Small intestine (tissue), 7 donors: ENCODE data around the gene OLIG2. TPM values are rescaled to one million over a fixed set of nuclear protein-coding genes. Genes with fewer than 3 reads are reported as not detected.

Source experiments
- DNase-seq, 2 donors: peaks; one replicate each; pipeline versions ENCODE4 v3.0.0 to v3.0.0-alpha.2; 2013
- FAIRE-seq: peaks from 2 replicates; lab custom pipeline; 2012; peaks lifted over from hg19 to GRCh38; lab: Jason Lieb, UNC
- H3K27ac ChIP-seq, 3 donors: one replicate each; pipeline ENCODE4 v1.5.1; 2013; ENCODE audit warnings: low read length in 2 of 3, mild to moderate bottlenecking in 2 of 3, control low read depth in 1 of 3, inconsistent platforms in 1 of 3, low read depth in 1 of 3, moderate library complexity in 1 of 3
- H3K27me3 ChIP-seq, 3 donors: one replicate each; pipeline ENCODE4 v1.6.1; 2013; ENCODE audit warnings: low read length in 3 of 3, inconsistent platforms in 1 of 3; ENCODE audit not compliant: control insufficient read depth in 3 of 3, insufficient read depth in 3 of 3
- H3K36me3 ChIP-seq, 3 donors: one replicate each; pipeline ENCODE4 v1.6.1; 2013; ENCODE audit warnings: low read length in 3 of 3, inconsistent platforms in 1 of 3, low read depth in 1 of 3, mild to moderate bottlenecking in 1 of 3, moderate library complexity in 1 of 3; ENCODE audit not compliant: control insufficient read depth in 3 of 3, insufficient read depth in 2 of 3
- H3K4me1 ChIP-seq, 3 donors: one replicate each; pipeline ENCODE4 v1.6.1; 2013; ENCODE audit warnings: low read length in 2 of 3, inconsistent platforms in 1 of 3, low read depth in 1 of 3, mild to moderate bottlenecking in 1 of 3, moderate library complexity in 1 of 3; ENCODE audit not compliant: control insufficient read depth in 3 of 3, insufficient read depth in 2 of 3
- H3K4me3 ChIP-seq, 3 donors: one replicate each; pipeline ENCODE4 v1.5.1; 2013; ENCODE audit warnings: low read length in 3 of 3, control low read depth in 1 of 3, inconsistent platforms in 1 of 3, low read depth in 1 of 3, mild to moderate bottlenecking in 1 of 3, moderate library complexity in 1 of 3
- H3K9me3 ChIP-seq, 2 donors: one replicate each; pipeline ENCODE4 v1.6.1; 2013; ENCODE audit warnings: low read depth in 1 of 2, low read length in 1 of 2; ENCODE audit not compliant: control insufficient read depth in 2 of 2, insufficient read depth in 1 of 2
- WGBS, 3 donors: extraction: QIAGEN DNeasy Blood & Tissue Kit; methylation state at CpG; one replicate each; pipeline ENCODE4 v1.1.7; 2013; 5-methylcytosine and 5-hydroxymethylcytosine counted together
- polyA plus RNA-seq, 4 donors: library from polyadenylated mRNA; stranded (reverse) in 3 of 4; unstranded in 1 of 4; fragments of 200-250 nt in 3 of 4; fragments of 120-200 nt in 1 of 4; gene quantifications; one replicate each; pipeline versions ENCODE4 v1.2.1 to v1.2.3, GENCODE V29; 2013
- donor health status: healthy with polysubstance abuse.
- donor health status: control.
- donor health status: control.
- donor health status: Bipolar disorder and iron deficiency.
- donor health status: healthy.

The OLIG2 gene
- polyA plus RNA-seq, 4 donors = 0.01 TPM; not detected in 3

DNA sequence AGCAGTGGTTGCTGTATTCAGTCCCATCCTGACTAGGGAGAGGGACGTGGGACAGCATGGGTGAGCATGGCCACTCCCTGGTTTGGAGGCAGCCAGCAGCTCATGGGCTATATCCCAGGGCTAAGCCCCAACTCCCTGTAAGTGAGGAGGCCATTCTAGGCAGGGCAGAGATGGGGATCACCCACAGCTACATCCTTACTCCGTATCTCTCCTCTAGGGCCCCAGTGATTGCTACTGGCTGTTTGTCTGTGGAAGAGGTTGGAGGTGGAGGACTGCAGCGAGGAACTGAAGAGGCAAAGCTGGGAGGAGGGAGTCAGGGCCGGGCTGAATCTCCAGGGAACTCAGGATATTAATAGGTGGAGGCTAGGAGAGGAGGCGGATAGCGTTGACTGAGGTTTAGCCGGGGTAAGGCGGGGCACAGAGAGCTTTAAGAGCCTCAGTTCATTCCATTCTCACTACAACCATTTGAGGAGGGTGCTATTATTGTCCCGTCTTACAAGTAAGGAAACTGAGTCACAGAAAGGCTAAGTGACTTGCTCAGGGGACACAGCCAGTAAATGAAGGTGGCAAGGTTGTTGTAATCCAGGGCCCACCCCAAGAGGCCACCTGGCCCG lies 6.8 kb downstream of the OLIG2 start:
- FAIRE-seq (no peak), DNase-seq (no peak)
- no peaks in the 10 kb centered on the region for H3K9me3 ChIP-seq
- no peak overlapping the region for H3K4me3 ChIP-seq
- 24 to 31% (median 24%) methylated on average over 10 of the region's 10 CpGs for WGBS, 3 donors
- H3K36me3 ChIP-seq = no peaks in the 10 kb centered on the region
- no peaks in the 10 kb centered on the region for H3K4me1 ChIP-seq
- no peak overlapping the region for H3K27ac ChIP-seq
- H3K27me3 ChIP-seq = peaks cover 15 to 92% (median 55%) of the 10 kb centered on the region in 3 donors

DNA sequence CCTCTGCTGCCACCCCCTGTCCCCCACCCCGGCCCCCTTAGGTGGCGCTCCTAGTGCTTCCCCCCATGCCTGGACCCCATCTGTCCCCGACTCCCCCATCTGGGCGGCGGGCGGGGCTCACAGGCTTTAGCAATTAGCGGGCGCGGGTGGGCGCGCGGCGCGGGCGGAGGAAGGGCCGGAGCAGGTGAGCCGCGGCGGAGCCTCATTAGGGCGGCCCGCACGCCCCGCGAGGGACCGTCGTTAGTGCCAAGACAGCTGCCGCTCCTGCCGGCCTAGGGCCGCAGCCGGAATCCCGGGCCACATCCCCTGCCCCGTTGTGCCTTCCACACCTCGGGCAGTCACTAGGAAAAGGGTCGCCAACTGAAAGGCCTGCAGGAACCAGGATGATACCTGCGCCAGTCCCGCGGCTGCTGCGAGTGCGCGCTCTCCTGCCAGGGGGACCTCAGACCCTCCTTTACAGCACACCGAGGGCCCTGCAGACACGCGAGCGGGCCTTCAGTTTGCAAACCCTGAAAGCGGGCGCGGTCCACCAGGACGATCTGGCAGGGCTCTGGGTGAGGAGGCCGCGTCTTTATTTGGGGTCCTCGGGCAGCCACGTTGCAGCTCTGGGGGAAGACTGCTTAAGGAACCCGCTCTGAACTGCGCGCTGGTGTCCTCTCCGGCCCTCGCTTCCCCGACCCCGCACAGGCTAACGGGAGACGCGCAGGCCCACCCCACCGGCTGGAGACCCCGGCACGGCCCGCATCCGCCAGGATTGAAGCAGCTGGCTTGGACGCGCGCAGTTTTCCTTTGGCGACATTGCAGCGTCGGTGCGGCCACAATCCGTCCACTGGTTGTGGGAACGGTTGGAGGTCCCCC lies 7.6 kb downstream of the OLIG2 start:
- no peak for DNase-seq
- peaks cover 12 to 90% (median 50%) of the 10 kb centered on the region in 3 donors for H3K27me3 ChIP-seq
- H3K36me3 ChIP-seq = no peaks in the 10 kb centered on the region
- H3K4me1 ChIP-seq = no peaks in the 10 kb centered on the region
- no peak for FAIRE-seq
- H3K9me3 ChIP-seq = no peaks in the 10 kb centered on the region
- H3K27ac ChIP-seq = no peak overlapping the region
- H3K4me3 ChIP-seq = no peak overlapping the region
- 14 to 35% (median 22%) methylated on average over 68 to 76 of the region's 76 CpGs for WGBS, 3 donors

DNA sequence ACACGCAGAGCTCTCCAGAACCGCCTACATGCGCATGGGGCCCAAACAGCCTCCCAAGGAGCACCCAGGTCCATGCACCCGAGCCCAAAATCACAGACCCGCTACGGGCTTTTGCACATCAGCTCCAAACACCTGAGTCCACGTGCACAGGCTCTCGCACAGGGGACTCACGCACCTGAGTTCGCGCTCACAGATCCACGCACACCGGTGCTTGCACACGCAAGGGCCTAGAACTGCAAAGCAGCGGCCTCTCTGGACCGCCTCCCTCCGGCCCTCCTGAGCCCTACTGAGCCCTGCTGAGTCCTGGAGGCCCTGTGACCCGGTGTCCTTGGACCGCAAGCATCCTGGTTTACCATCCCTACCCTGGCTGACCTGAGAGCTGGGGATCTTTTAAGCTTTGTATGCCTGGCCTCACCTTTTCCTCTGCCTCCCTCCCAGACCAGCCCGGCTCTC lies 8.3 kb downstream of the OLIG2 start:
- Histone ChIP-seq H3K36me3 (no peaks in the 10 kb centered on the region), H3K9me3 (no peaks in the 10 kb centered on the region), H3K4me3 (no peak overlapping the region), H3K27me3 (peaks cover 12 to 84% (median 48%) of the 10 kb centered on the region in 3 donors), H3K27ac (no peak overlapping the region), H3K4me1 (no peaks in the 10 kb centered on the region)
- FAIRE-seq = no peak
- DNase-seq = no peak
- WGBS, 3 donors = 37 to 55% (median 49%) methylated on average over 20 of the region's 20 CpGs

GRCh38 chr21:33035147-33035546 lies 9.4 kb downstream of the OLIG2 start:
- H3K27ac ChIP-seq = no peak overlapping the region
- H3K4me1 ChIP-seq = no peaks in the 10 kb centered on the region
- no peak overlapping the region for H3K4me3 ChIP-seq
- WGBS, 3 donors = 61 to 83% (median 74%) methylated on average over 1 of the region's 1 CpG
- DNase-seq = no peak
- no peaks in the 10 kb centered on the region for H3K36me3 ChIP-seq
- FAIRE-seq = no peak
- no peaks in the 10 kb centered on the region for H3K9me3 ChIP-seq
- peaks cover 12 to 72% (median 39%) of the 10 kb centered on the region in 3 donors for H3K27me3 ChIP-seq

DNA sequence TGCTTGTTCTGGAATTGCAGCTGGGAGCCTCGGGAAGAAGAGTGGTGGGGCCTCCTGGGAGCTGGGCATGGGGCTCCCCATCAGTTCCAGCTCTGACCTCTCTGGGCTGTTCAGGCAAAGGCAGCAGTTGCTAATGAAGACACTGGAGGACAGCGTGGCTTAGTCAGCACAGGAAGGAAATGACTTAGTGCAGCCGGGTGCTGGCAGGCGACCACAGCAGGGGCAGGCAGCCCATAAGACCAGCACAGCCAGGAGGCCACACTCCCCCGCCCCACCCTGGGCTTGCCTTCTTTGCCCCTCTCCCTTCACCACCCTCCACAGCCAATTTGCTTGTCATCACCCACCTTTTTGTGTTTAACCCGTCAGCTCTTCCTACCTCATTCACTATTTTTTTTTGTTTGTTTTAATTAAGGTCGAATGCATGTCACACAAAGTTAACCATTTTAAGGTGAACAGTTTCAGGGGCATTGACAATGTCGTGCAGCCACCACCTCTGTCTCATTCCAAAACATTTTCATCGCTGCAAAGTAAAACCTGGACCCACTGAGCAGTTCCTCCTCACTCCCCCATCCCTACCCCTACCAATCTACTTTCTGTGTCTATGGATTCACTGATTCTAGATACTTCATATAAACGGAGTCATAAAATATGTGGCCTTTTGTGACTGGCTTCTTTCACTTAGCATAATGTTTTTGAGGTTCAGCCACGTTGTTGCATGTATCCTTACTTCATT lies 10.9 kb downstream of the OLIG2 start:
- Histone ChIP-seq H3K27ac (no peak overlapping the region), H3K27me3 (peaks cover 12 to 64% (median 28%) of the 10 kb centered on the region in 3 donors), H3K4me1 (no peaks in the 10 kb centered on the region), H3K9me3 (no peaks in the 10 kb centered on the region), H3K4me3 (no peak overlapping the region), H3K36me3 (no peaks in the 10 kb centered on the region)
- WGBS, 3 donors = 21 to 28% (median 28%) methylated on average over 11 of the region's 11 CpGs
- peak in 1 of 2 donors; percentile 4 for DNase-seq
- no peak for FAIRE-seq

DNA sequence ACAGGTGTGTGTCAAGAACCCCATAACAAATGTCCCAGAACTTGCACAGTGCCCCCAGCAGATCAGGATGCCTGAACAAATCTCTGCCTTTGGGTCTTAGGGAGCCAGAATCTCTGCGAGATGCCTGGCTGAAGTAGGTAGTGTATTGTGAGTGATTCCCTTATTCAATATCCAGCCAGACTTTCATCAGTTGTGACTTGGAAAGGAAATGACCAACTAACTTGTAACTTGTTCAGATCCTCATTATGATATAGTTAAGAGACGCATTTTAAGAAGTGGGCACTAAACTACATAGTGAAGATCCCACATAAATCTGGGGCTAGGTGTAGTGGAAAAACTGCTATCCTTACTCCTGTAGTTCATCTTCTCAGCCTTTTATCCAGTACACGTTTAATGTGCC lies 11.8 kb downstream of the OLIG2 start:
- H3K9me3 ChIP-seq = no peaks in the 10 kb centered on the region
- H3K36me3 ChIP-seq = no peaks in the 10 kb centered on the region
- FAIRE-seq (no peak), DNase-seq (no peak)
- no peak overlapping the region for H3K27ac ChIP-seq
- WGBS, 3 donors = 72 to 83% (median 82%) methylated on average over 3 of the region's 3 CpGs
- H3K4me3 ChIP-seq = no peak overlapping the region
- H3K27me3 ChIP-seq = peaks cover 12 to 58% (median 22%) of the 10 kb centered on the region in 3 donors
- H3K4me1 ChIP-seq = no peaks in the 10 kb centered on the region

- DNase-seq = no peak
- Histone ChIP-seq H3K36me3 (no peaks in the 10 kb centered on the region), H3K27ac (no peak overlapping the region), H3K9me3 (no peaks in the 10 kb centered on the region), H3K27me3 (peaks cover 0 to 52% (median 7%) of the 10 kb centered on the region in 3 donors), H3K4me3 (no peak overlapping the region), H3K4me1 (no peaks in the 10 kb centered on the region)
- no peak for FAIRE-seq
- WGBS, 3 donors = 59 to 79% (median 77%) methylated on average over 7 of the region's 7 CpGs
These were observed 13.8 kb downstream of the OLIG2 start for GRCh38 chr21:33039536-33039935.

DNA sequence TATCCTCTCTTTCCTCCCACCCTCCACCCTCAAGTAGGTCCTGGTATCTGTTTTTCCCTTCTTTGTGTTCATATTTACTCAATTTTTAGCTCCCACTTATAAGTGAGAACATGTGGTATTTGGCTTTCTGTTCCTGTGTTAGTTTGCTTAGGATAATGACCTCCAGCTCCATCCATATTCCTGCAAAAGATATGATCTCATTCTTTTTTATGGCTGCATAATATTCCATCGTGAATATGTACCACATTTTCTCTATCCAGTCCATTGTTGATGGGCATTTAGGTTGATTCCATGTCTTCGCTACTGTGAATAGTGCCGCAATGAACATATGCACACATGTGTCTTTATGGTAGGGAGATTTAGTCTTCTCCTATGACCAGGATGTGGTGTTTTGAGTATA lies 14.5 kb downstream of the OLIG2 start:
- H3K4me3 ChIP-seq = no peak overlapping the region
- no peak overlapping the region for H3K27ac ChIP-seq
- no peak for FAIRE-seq
- H3K36me3 ChIP-seq = no peaks in the 10 kb centered on the region
- H3K27me3 ChIP-seq = peaks cover 0 to 46% (median 4%) of the 10 kb centered on the region in 3 donors
- H3K4me1 ChIP-seq = no peaks in the 10 kb centered on the region
- WGBS, 3 donors = 94 to 95% (median 94%) methylated on average over 3 of the region's 3 CpGs
- no peaks in the 10 kb centered on the region for H3K9me3 ChIP-seq
- no peak for DNase-seq
